DND-41 (cell line): ENCODE measurements around the gene KAT6B.

ENCODE experiments used
- EZH2 ChIP-seq: IDR thresholded peaks from 3 replicates; pipeline ENCODE4 v1.6.1; 2012; ENCODE audit warnings: borderline replicate concordance, low read depth, mild to moderate bottlenecking, moderate library complexity, low read length, inconsistent platforms; ENCODE audit not compliant: severe bottlenecking
- TF ChIP-seq, protein P1 (sequence below): IDR thresholded peaks from 2 replicates; pipeline ENCODE4 v1.5.1; 2012; ENCODE audit warnings: borderline replicate concordance, low read length, moderate library complexity, mild to moderate bottlenecking; ENCODE audit not compliant: poor library complexity, severe bottlenecking; ENCODE audit errors: extremely low read depth

DNA sequence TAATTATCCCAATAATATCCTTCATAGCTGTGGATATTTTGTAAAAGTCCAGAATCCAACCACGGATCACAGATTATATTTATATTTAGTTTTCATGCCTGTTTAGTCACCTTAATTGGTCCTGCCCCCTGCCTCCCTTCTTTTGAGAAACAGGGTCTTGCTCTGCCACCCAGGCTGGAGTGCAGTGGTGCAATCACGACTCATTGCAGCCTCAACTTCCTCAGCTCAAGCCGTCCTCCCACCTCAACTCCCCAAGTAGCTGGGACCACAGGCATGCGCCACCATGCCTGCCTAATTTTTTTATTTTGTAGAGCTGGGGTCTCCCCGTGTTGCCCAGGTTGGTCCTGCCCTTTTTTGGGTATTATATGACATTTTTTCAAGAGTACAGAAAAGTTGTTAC lies 129.4 kb downstream of the KAT6B start:
- TF ChIP-seq, protein P1, sequence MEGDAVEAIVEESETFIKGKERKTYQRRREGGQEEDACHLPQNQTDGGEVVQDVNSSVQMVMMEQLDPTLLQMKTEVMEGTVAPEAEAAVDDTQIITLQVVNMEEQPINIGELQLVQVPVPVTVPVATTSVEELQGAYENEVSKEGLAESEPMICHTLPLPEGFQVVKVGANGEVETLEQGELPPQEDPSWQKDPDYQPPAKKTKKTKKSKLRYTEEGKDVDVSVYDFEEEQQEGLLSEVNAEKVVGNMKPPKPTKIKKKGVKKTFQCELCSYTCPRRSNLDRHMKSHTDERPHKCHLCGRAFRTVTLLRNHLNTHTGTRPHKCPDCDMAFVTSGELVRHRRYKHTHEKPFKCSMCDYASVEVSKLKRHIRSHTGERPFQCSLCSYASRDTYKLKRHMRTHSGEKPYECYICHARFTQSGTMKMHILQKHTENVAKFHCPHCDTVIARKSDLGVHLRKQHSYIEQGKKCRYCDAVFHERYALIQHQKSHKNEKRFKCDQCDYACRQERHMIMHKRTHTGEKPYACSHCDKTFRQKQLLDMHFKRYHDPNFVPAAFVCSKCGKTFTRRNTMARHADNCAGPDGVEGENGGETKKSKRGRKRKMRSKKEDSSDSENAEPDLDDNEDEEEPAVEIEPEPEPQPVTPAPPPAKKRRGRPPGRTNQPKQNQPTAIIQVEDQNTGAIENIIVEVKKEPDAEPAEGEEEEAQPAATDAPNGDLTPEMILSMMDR = no peak
- no peak for TF ChIP-seq EZH2
